Loucy (cell line): ENCODE data around the gene ACOT8.

Experiments used
- H2AFZ ChIP-seq: fragments of 200-600 bp; sonication (generic); 2 replicates; pipeline ENCODE4 v1.6.0; 2016; ENCODE audit warnings: antibody characterized with exemption, mild to moderate bottlenecking, low read length, moderate library complexity
- H3F3A ChIP-seq: fragments of 200-600 bp; 2 replicates; pipeline ENCODE4 v1.6.0; 2016; ENCODE audit warnings: antibody characterized with exemption, low read depth, mild to moderate bottlenecking
- H3K27me3 ChIP-seq: fragments of 200-600 bp; sonication (generic); 2 replicates; pipeline ENCODE4 v1.6.1; 2014; ENCODE audit warnings: low read length, mild to moderate bottlenecking; ENCODE audit not compliant: insufficient read depth, poor library complexity, severe bottlenecking
- H3K36me3 ChIP-seq: fragments of 200-600 bp; sonication (generic); 2 replicates; pipeline ENCODE4 v1.6.1; 2016; ENCODE audit warnings: low read length; ENCODE audit not compliant: insufficient read depth
- H3K4me1 ChIP-seq: fragments of 200-600 bp; sonication (generic); 2 replicates; pipeline ENCODE4 v1.5.1; 2014; ENCODE audit warnings: low read length, mild to moderate bottlenecking; ENCODE audit not compliant: insufficient read depth, poor library complexity, severe bottlenecking
- H3K4me2 ChIP-seq: fragments of 200-600 bp; sonication (generic); 2 replicates; pipeline ENCODE4 v1.6.0; 2014; ENCODE audit warnings: antibody characterized with exemption, low read length, low read depth, mild to moderate bottlenecking; ENCODE audit not compliant: poor library complexity, severe bottlenecking
- H3K4me3 ChIP-seq: fragments of 200-600 bp; sonication (generic); 2 replicates; pipeline ENCODE4 v1.5.1; 2014; ENCODE audit warnings: low read length, mild to moderate bottlenecking, mixed read lengths; ENCODE audit not compliant: poor library complexity, severe bottlenecking
- H3K79me2 ChIP-seq: fragments of 200-600 bp; sonication (generic); 2 replicates; pipeline ENCODE4 v1.6.1; 2014; ENCODE audit warnings: low read length; ENCODE audit not compliant: insufficient read depth
- H3K9ac ChIP-seq: fragments of 200-600 bp; sonication (generic); 2 replicates; pipeline ENCODE4 v1.6.0; 2014; ENCODE audit warnings: mild to moderate bottlenecking, low read depth, low read length, moderate library complexity; ENCODE audit not compliant: poor library complexity, severe bottlenecking
- H3K9me2 ChIP-seq: fragments of 200-600 bp; sonication (generic); replicated peaks from 2 replicates; pipeline ENCODE4 v1.6.1; 2016; ENCODE audit warnings: low read depth, low read length, mixed read lengths
- H3K9me3 ChIP-seq: fragments of 200-600 bp; sonication (generic); 2 replicates; pipeline ENCODE4 v1.6.1; 2014; ENCODE audit warnings: mild to moderate bottlenecking, antibody characterized with exemption, low read length, low read depth; ENCODE audit not compliant: insufficient read depth
- H4K20me1 ChIP-seq: fragments of 200-600 bp; sonication (generic); 2 replicates; pipeline ENCODE4 v1.6.0; 2014; ENCODE audit warnings: antibody characterized with exemption, low read length, mild to moderate bottlenecking; ENCODE audit not compliant: insufficient read depth, poor library complexity, severe bottlenecking
- CTCF ChIP-seq: fragments of 200-600 bp; sonication (generic); conservative IDR thresholded peaks from 2 replicates; pipeline ENCODE4 v1.5.1; 2014; ENCODE audit warnings: mild to moderate bottlenecking, antibody characterized with exemption, low read length
- EZH2phosphoT487 ChIP-seq: fragments of 200-600 bp; IDR thresholded peaks from 2 replicates; pipeline ENCODE4 v1.6.1; 2018; ENCODE audit warnings: antibody characterized with exemption, mild to moderate bottlenecking, moderate library complexity, borderline replicate concordance

The ACOT8 gene

GRCh38 chr20:45873409-45874103 lies 16.4 kb upstream of the ACOT8 start:
- Histone ChIP-seq H3K9me3 (no peaks in the 10 kb centered on the region), H3F3A (no peaks in the 10 kb centered on the region), H3K4me1 (no peaks in the 10 kb centered on the region), H3K36me3 (peaks cover 19% of the 10 kb centered on the region; the same call in 1 of the 2 replicates), H2AFZ (no peak overlapping the region), H3K79me2 (no peaks in the 10 kb centered on the region), H3K4me2 (no peak overlapping the region), H3K9ac (no peak overlapping the region), H3K4me3 (no peak overlapping the region), H3K9me2 (no peaks in the 10 kb centered on the region), H4K20me1 (no peaks in the 10 kb centered on the region), H3K27me3 (no peaks in the 10 kb centered on the region)
- TF ChIP-seq CTCF (no peak), EZH2phosphoT487 (no peak)

GRCh38 chr20:45872626-45873025 lies 15.4 kb upstream of the ACOT8 start:
- no peaks in the 10 kb centered on the region for H3K79me2 ChIP-seq
- H3K4me3 ChIP-seq: no peak overlapping the region
- no peak overlapping the region for H3K4me2 ChIP-seq
- H3K9me3 ChIP-seq: no peaks in the 10 kb centered on the region
- no peaks in the 10 kb centered on the region for H3F3A ChIP-seq
- no peaks in the 10 kb centered on the region for H3K4me1 ChIP-seq
- H3K9me2 ChIP-seq: no peaks in the 10 kb centered on the region
- no peak overlapping the region for H3K9ac ChIP-seq
- H3K27me3 ChIP-seq: no peaks in the 10 kb centered on the region
- no peak for TF ChIP-seq CTCF
- no peak for TF ChIP-seq EZH2phosphoT487
- H3K36me3 ChIP-seq: peaks cover 9% of the 10 kb centered on the region; the same call in 1 of the 2 replicates
- no peak overlapping the region for H2AFZ ChIP-seq
- no peaks in the 10 kb centered on the region for H4K20me1 ChIP-seq

- Histone ChIP-seq H2AFZ (no peak overlapping the region), H3K9me3 (no peaks in the 10 kb centered on the region), H3K9me2 (no peaks in the 10 kb centered on the region), H3K4me2 (no peak overlapping the region), H3K27me3 (no peaks in the 10 kb centered on the region), H3K4me3 (no peak overlapping the region), H3F3A (no peaks in the 10 kb centered on the region), H3K9ac (no peak overlapping the region), H3K79me2 (0 out of 2 replicates have a peak, but pooled peaks cover 3% of the 10 kb centered on the region), H3K36me3 (no peaks in the 10 kb centered on the region), H3K4me1 (no peaks in the 10 kb centered on the region), H4K20me1 (no peaks in the 10 kb centered on the region)
- TF ChIP-seq EZH2phosphoT487 (no peak), CTCF (no peak)
These were observed 10.6 kb upstream of the ACOT8 start for GRCh38 chr20:45867819-45868176.
